HEK293 (cell line): ENCODE results near the gene P2RX4.
A peak's percentile ranks its signal among the peaks of the same experiment; 100 is the strongest.

Experiments used
- CTCF ChIA-PET: fragments of 350-600 bp; formaldehyde crosslinking; extraction: SDS; loops from one replicate; lab custom pipeline; 2021; ENCODE audit warnings: antibody characterized with exemption; lab: Yijun Ruan, JAX
- POLR2A ChIA-PET: fragments of 300-600 bp; formaldehyde crosslinking; extraction: SDS; loops from one replicate; lab custom pipeline; 2020; ENCODE audit warnings: antibody characterized with exemption, inconsistent platforms; lab: Yijun Ruan, JAX
- H3K27ac ChIP-seq: fragments of 200-500 bp; sonication (Bioruptor generic); 2 replicates; pipeline ENCODE4 v1.5.1; 2014; ENCODE audit warnings: low read depth, low read length, control low read depth, inconsistent platforms; ENCODE audit errors: extremely low read depth
- H3K36me3 ChIP-seq, 2 experiments: fragments of 200-500 bp in 1 of 2; sonication (Bioruptor generic) in 1 of 2; 1 replicate in 1 of 2; 2 replicates in 1 of 2; pipeline ENCODE4 v1.5.1; 2014 to 2017; ENCODE audit warnings: inconsistent platforms in 2 of 2, low read length in 2 of 2; ENCODE audit not compliant: control insufficient read depth in 2 of 2, insufficient read depth in 1 of 2
- H3K4me1 ChIP-seq: fragments of 200-500 bp; sonication (Bioruptor generic); 2 replicates; pipeline ENCODE4 v1.5.1; 2014; ENCODE audit warnings: mild to moderate bottlenecking, low read length, inconsistent platforms; ENCODE audit not compliant: control insufficient read depth, insufficient read depth
- H3K4me3 ChIP-seq: 2 replicates; pipeline ENCODE4 v1.5.1; 2011; ENCODE audit warnings: low read depth, mild to moderate bottlenecking, control low read depth, low read length, moderate library complexity
- H3K9me3 ChIP-seq: fragments of 200-500 bp; sonication (Bioruptor generic); 2 replicates; pipeline ENCODE4 v1.5.1; 2014; ENCODE audit warnings: low read depth, low read length, inconsistent platforms; ENCODE audit not compliant: control insufficient read depth, insufficient read depth
- GLI2 ChIP-seq: fragments of 450-650 bp; formaldehyde crosslinking; IDR thresholded peaks from 2 replicates; pipeline ENCODE4; 2017; ENCODE audit warnings: missing biosample characterization, missing genetic modification characterization, low read depth, borderline replicate concordance
- PRDM1 ChIP-seq: fragments of 450-650 bp; formaldehyde crosslinking; IDR thresholded peaks from 2 replicates; pipeline ENCODE4; 2016; ENCODE audit warnings: missing biosample characterization, missing genetic modification characterization
- SETDB1 ChIP-seq: IDR thresholded peaks from one replicate; pipeline ENCODE4 v1.6.1; 2017; ENCODE audit warnings: mild to moderate bottlenecking, low read length, moderate library complexity, mixed read lengths; ENCODE audit not compliant: insufficient read length
- ZBTB1 ChIP-seq: fragments of 450-650 bp; formaldehyde crosslinking; IDR thresholded peaks from 2 replicates; pipeline ENCODE4 v1.5.1; 2016; ENCODE audit warnings: missing biosample characterization, missing genetic modification characterization
- ZFP37 ChIP-seq: fragments of 450-650 bp; formaldehyde crosslinking; IDR thresholded peaks from 2 replicates; pipeline ENCODE4 v1.5.1; 2016; ENCODE audit warnings: missing biosample characterization, missing genetic modification characterization
- ZNF169 ChIP-seq: fragments of 450-650 bp; formaldehyde crosslinking; IDR thresholded peaks from 2 replicates; pipeline ENCODE4 v1.5.1; 2016; ENCODE audit warnings: missing biosample characterization, missing genetic modification characterization
- ZNF239 ChIP-seq: fragments of 450-650 bp; formaldehyde crosslinking; IDR thresholded peaks from 2 replicates; pipeline ENCODE4 v1.5.1; 2016; ENCODE audit warnings: missing biosample characterization, missing genetic modification characterization
- ZNF529 ChIP-seq: fragments of 450-650 bp; formaldehyde crosslinking; IDR thresholded peaks from 2 replicates; pipeline ENCODE4 v1.5.1; 2017; ENCODE audit warnings: missing genetic modification characterization, missing biosample characterization; ENCODE audit not compliant: insufficient replicate concordance
- ZNF530 ChIP-seq: fragments of 450-650 bp; formaldehyde crosslinking; IDR thresholded peaks from 2 replicates; pipeline ENCODE4 v1.5.1; 2016; ENCODE audit warnings: low read depth, missing biosample characterization, missing genetic modification characterization
- ZNF623 ChIP-seq: fragments of 450-650 bp; formaldehyde crosslinking; IDR thresholded peaks from 2 replicates; pipeline ENCODE4 v1.5.1; 2016; ENCODE audit warnings: missing biosample characterization, missing genetic modification characterization
- ZNF843 ChIP-seq: fragments of 450-650 bp; formaldehyde crosslinking; IDR thresholded peaks from 2 replicates; pipeline ENCODE4 v1.5.1; 2016; ENCODE audit warnings: missing biosample characterization, missing genetic modification characterization
- TF ChIP-seq, protein P1 (sequence below): fragments of 450-650 bp; IDR thresholded peaks from 2 replicates; pipeline ENCODE4 v1.5.1; 2018; ENCODE audit warnings: missing biosample characterization, missing genetic modification characterization
- TF ChIP-seq, protein P2 (sequence below): sonication (generic); formaldehyde crosslinking; IDR thresholded peaks from 2 replicates; pipeline ENCODE4 v1.8.1; 2022; ENCODE audit warnings: mild to moderate bottlenecking, moderate library complexity, missing genetic modification reagents
- TF ChIP-seq, protein P3 (sequence below): fragments of 450-650 bp; formaldehyde crosslinking; IDR thresholded peaks from 2 replicates; pipeline ENCODE4 v1.5.1; 2016; ENCODE audit warnings: missing biosample characterization, missing genetic modification characterization
- TF ChIP-seq, protein P4 (sequence below): fragments of 450-650 bp; formaldehyde crosslinking; IDR thresholded peaks from 2 replicates; pipeline ENCODE4 v1.5.1; 2016; ENCODE audit warnings: missing biosample characterization, missing genetic modification characterization
- TF ChIP-seq, protein P5 (sequence below): fragments of 450-650 bp; IDR thresholded peaks from 2 replicates; pipeline ENCODE4 v1.5.1; 2018; ENCODE audit warnings: missing biosample characterization, mild to moderate bottlenecking, missing genetic modification characterization
- TF ChIP-seq, protein P6 (sequence below): fragments of 450-650 bp; formaldehyde crosslinking; IDR thresholded peaks from 2 replicates; pipeline ENCODE4 v1.5.1; 2016; ENCODE audit warnings: missing biosample characterization, missing genetic modification characterization
- TF ChIP-seq, protein P7 (sequence below): fragments of 450-650 bp; formaldehyde crosslinking; IDR thresholded peaks from 2 replicates; pipeline ENCODE4 v1.5.1; 2017; ENCODE audit warnings: missing biosample characterization, missing genetic modification characterization

Gene P2RX4

DNA sequence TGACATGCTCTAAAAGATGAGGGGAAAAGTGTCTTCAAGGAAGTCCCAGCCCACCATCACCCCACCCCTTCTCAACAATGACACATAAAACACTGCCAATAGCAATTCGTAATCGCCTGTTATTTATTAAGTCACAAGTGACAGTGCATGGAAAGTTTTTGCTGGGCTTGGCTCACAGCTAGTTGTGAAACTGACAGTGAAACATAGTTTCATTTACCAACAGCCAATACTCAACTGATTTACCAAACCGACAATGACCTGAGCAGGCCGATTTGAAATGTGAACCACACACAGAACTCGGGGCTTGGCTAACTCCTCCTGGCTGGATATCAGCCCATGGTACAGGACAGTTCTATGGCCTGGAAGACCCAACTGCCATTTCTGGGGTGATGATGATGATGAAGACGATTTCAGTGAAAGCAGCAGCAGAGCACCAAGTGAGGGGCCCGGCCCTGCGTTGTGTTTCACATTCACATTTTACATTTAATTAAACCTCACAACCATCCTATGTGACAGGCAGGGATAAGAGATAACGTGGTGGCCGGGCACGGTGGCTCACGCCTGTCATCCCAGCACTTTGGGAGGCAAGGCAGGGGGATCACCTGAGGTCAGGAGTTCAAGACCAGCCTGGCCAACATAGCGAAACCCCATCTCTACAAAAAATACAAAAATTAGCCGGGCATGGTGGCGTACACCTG is 43.9 kb downstream of the P2RX4 start:
- Histone ChIP-seq H3K27ac (no peak overlapping the region), H3K4me1 (no peaks in the 10 kb centered on the region), H3K9me3 (no peaks in the 10 kb centered on the region), H3K4me3 (no peak overlapping the region), H3K36me3 (peaks cover 11 to 64% of the 10 kb centered on the region in 2 experiments)
- ChIA-PET POLR2A (no interaction called here), CTCF (no interaction called here)
- no peak for TF ChIP-seq GLI2 (tag by site-specific recombination)
- TF ChIP-seq ZNF169 (tag by site-specific recombination) = no peak
- TF ChIP-seq ZNF843 (tag by site-specific recombination) = no peak
- TF ChIP-seq, protein P1, sequence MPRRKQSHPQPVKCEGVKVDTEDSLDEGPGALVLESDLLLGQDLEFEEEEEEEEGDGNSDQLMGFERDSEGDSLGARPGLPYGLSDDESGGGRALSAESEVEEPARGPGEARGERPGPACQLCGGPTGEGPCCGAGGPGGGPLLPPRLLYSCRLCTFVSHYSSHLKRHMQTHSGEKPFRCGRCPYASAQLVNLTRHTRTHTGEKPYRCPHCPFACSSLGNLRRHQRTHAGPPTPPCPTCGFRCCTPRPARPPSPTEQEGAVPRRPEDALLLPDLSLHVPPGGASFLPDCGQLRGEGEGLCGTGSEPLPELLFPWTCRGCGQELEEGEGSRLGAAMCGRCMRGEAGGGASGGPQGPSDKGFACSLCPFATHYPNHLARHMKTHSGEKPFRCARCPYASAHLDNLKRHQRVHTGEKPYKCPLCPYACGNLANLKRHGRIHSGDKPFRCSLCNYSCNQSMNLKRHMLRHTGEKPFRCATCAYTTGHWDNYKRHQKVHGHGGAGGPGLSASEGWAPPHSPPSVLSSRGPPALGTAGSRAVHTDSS (tag by site-specific recombination) = no peak
- 0 out of 2 replicates have a peak, but pooled peaks have one; percentile 43 for TF ChIP-seq PRDM1 (tag by site-specific recombination)

DNA sequence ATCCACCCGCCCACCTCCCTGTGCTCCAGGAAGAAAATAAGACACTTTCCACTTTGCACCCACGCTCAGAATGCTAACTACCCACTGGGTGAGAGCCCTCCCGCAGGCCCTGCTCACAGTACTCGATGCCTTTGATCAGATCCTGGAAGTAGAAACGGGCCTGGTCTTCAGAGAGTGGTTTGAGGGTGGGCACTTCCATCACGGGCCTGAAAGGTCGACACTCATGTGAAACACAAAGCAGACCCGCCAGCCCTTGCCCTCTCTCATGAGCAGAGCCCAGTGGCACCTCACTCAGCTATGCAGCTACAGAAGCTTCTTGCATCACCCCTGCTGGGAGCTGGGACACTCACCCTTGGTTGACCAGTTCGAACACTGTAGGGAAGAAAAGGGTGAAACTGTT is 45.5 kb downstream of the P2RX4 start:
- TF ChIP-seq ZNF529 (tag by site-specific recombination) = no peak
- TF ChIP-seq, protein P2, sequence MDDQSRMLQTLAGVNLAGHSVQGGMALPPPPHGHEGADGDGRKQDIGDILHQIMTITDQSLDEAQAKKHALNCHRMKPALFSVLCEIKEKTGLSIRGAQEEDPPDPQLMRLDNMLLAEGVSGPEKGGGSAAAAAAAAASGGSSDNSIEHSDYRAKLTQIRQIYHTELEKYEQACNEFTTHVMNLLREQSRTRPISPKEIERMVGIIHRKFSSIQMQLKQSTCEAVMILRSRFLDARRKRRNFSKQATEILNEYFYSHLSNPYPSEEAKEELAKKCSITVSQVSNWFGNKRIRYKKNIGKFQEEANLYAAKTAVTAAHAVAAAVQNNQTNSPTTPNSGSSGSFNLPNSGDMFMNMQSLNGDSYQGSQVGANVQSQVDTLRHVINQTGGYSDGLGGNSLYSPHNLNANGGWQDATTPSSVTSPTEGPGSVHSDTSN = no peak
- TF ChIP-seq, protein P3, sequence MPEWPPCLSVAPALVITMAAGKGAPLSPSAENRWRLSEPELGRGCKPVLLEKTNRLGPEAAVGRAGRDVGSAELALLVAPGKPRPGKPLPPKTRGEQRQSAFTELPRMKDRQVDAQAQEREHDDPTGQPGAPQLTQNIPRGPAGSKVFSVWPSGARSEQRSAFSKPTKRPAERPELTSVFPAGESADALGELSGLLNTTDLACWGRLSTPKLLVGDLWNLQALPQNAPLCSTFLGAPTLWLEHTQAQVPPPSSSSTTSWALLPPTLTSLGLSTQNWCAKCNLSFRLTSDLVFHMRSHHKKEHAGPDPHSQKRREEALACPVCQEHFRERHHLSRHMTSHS (tag by site-specific recombination) = no peak
- TF ChIP-seq ZBTB1 (tag by site-specific recombination) = no peak
- TF ChIP-seq ZNF239 (tag by site-specific recombination) = no peak
- no peak for TF ChIP-seq ZFP37
- TF ChIP-seq ZNF530 = no peak
- no peak for TF ChIP-seq ZNF623 (tag by site-specific recombination)
- no peak for TF ChIP-seq SETDB1
- TF ChIP-seq, protein P4, sequence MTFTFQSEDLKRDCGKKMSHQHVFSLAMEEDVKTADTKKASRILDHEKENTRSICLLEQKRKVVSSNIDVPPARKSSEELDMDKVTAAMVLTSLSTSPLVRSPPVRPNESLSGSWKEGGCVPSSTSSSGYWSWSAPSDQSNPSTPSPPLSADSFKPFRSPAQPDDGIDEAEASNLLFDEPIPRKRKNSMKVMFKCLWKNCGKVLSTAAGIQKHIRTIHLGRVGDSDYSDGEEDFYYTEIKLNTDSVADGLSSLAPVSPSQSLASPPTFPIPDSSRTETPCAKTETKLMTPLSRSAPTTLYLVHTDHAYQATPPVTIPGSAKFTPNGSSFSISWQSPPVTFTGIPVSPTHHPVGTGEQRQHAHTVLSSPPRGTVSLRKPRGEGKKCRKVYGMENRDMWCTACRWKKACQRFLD (tag by site-specific recombination) = no peak
- TF ChIP-seq, protein P5, sequence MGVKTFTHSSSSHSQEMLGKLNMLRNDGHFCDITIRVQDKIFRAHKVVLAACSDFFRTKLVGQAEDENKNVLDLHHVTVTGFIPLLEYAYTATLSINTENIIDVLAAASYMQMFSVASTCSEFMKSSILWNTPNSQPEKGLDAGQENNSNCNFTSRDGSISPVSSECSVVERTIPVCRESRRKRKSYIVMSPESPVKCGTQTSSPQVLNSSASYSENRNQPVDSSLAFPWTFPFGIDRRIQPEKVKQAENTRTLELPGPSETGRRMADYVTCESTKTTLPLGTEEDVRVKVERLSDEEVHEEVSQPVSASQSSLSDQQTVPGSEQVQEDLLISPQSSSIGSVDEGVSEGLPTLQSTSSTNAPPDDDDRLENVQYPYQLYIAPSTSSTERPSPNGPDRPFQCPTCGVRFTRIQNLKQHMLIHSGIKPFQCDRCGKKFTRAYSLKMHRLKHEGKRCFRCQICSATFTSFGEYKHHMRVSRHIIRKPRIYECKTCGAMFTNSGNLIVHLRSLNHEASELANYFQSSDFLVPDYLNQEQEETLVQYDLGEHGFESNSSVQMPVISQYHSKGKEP (tag by site-specific recombination) = no peak
- TF ChIP-seq, protein P6, sequence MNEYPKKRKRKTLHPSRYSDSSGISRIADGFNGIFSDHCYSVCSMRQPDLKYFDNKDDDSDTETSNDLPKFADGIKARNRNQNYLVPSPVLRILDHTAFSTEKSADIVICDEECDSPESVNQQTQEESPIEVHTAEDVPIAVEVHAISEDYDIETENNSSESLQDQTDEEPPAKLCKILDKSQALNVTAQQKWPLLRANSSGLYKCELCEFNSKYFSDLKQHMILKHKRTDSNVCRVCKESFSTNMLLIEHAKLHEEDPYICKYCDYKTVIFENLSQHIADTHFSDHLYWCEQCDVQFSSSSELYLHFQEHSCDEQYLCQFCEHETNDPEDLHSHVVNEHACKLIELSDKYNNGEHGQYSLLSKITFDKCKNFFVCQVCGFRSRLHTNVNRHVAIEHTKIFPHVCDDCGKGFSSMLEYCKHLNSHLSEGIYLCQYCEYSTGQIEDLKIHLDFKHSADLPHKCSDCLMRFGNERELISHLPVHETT (tag by site-specific recombination) = no peak
- TF ChIP-seq, protein P7, sequence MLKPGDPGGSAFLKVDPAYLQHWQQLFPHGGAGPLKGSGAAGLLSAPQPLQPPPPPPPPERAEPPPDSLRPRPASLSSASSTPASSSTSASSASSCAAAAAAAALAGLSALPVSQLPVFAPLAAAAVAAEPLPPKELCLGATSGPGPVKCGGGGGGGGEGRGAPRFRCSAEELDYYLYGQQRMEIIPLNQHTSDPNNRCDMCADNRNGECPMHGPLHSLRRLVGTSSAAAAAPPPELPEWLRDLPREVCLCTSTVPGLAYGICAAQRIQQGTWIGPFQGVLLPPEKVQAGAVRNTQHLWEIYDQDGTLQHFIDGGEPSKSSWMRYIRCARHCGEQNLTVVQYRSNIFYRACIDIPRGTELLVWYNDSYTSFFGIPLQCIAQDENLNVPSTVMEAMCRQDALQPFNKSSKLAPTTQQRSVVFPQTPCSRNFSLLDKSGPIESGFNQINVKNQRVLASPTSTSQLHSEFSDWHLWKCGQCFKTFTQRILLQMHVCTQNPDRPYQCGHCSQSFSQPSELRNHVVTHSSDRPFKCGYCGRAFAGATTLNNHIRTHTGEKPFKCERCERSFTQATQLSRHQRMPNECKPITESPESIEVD (tag by site-specific recombination) = no peak
- TF ChIP-seq, all 188 proteins: peak for 0
- CTCF ChIA-PET = no interaction called here
- no peaks in the 10 kb centered on the region for H3K4me1 ChIP-seq
- peaks cover 25 to 58% of the 10 kb centered on the region in 2 experiments for H3K36me3 ChIP-seq
- no peak overlapping the region for H3K4me3 ChIP-seq
- no peak overlapping the region for H3K27ac ChIP-seq
- H3K9me3 ChIP-seq = no peaks in the 10 kb centered on the region
- POLR2A ChIA-PET = no interaction called here
